Fibroblast of lung (primary cell): ENCODE data around the gene FYN. TPM values are rescaled to one million over a fixed set of nuclear protein-coding genes. Genes with fewer than 3 reads are reported as not detected.

ENCODE experiments used
- DNase-seq, 2 donors: peaks; one replicate each; pipeline versions ENCODE4 v3.0.0 to v3.0.0-alpha.2; 2010; ENCODE audit warnings: low read depth in 2 of 2
- H2AFZ ChIP-seq: 2 replicates; pipeline ENCODE4 v1.5.1; 2012; ENCODE audit warnings: low read length, control low read depth, inconsistent platforms
- H3K27ac ChIP-seq: 2 replicates; pipeline ENCODE4 v1.5.1; 2011; ENCODE audit warnings: low read length, control low read depth; ENCODE audit not compliant: insufficient read depth
- H3K27me3 ChIP-seq: 2 replicates; pipeline ENCODE4 v1.5.1; 2011; ENCODE audit warnings: mild to moderate bottlenecking, low read length; ENCODE audit not compliant: control insufficient read depth, insufficient read depth
- H3K36me3 ChIP-seq: 2 replicates; pipeline ENCODE4 v1.5.1; 2011; ENCODE audit warnings: low read length; ENCODE audit not compliant: control insufficient read depth, insufficient read depth
- H3K4me1 ChIP-seq: 2 replicates; pipeline ENCODE4 v1.5.1; 2011; ENCODE audit warnings: low read length; ENCODE audit not compliant: control insufficient read depth, insufficient read depth; ENCODE audit errors: extremely low read depth
- H3K4me2 ChIP-seq: 2 replicates; pipeline ENCODE4 v1.5.1; 2011; ENCODE audit warnings: low read length, control low read depth; ENCODE audit not compliant: insufficient read depth; ENCODE audit errors: extremely low read depth
- H3K4me3 ChIP-seq, 4 experiments: fragments of 200-600 bp in 1 of 4; sonication (generic) in 1 of 4; replicated peaks in 1 of 4; 2 replicates each; pipeline ENCODE4 v1.5.1; 2011 to 2016; ENCODE audit warnings: low read length in 4 of 4, low read depth in 3 of 4, mild to moderate bottlenecking in 3 of 4, control low read depth in 2 of 4, inconsistent platforms in 1 of 4, mixed read lengths in 1 of 4; ENCODE audit not compliant: insufficient read depth in 1 of 4; ENCODE audit errors: control extremely low read depth in 1 of 4
- H3K79me2 ChIP-seq: 2 replicates; pipeline ENCODE4 v1.5.1; 2012; ENCODE audit warnings: mild to moderate bottlenecking, low read length, inconsistent platforms; ENCODE audit not compliant: control insufficient read depth, insufficient read depth
- H3K9ac ChIP-seq: 2 replicates; pipeline ENCODE4 v1.5.1; 2011; ENCODE audit warnings: mild to moderate bottlenecking, low read length, control low read depth; ENCODE audit not compliant: insufficient read depth
- H3K9me3 ChIP-seq: 2 replicates; pipeline ENCODE4 v1.5.1; 2012; ENCODE audit warnings: low read depth, low read length; ENCODE audit not compliant: control insufficient read depth, insufficient read depth
- H4K20me1 ChIP-seq: 2 replicates; pipeline ENCODE4 v1.5.1; 2011; ENCODE audit warnings: low read length; ENCODE audit not compliant: control insufficient read depth, insufficient read depth; ENCODE audit errors: extremely low read depth
- CTCF ChIP-seq, 2 donors: IDR thresholded peaks in 1 of 2; conservative IDR thresholded peaks in 1 of 2; 1 replicate in 1 of 2; 2 replicates in 1 of 2; pipeline ENCODE4 v1.5.1; 2011 to 2012; ENCODE audit warnings: low read length in 2 of 2, control low read depth in 1 of 2, inconsistent platforms in 1 of 2, low read depth in 1 of 2, mild to moderate bottlenecking in 1 of 2
- EZH2 ChIP-seq: IDR thresholded peaks from 2 replicates; pipeline ENCODE4 v1.5.1; 2012; ENCODE audit warnings: low read length, control low read depth, mild to moderate bottlenecking; ENCODE audit errors: missing control alignments
- polyA plus RNA-seq, 2 donors: library from polyadenylated mRNA; depleted of rRNA in 1 of 2; stranded (reverse) in 1 of 2; unstranded in 1 of 2; fragments of >200 nt; gene quantifications; 2 replicates each; pipeline ENCODE4 v1.2.1, GENCODE V29; 2011 to 2012; ENCODE audit warnings: missing spikeins in 1 of 2
- total RNA-seq: library from RNA; depleted of rRNA; stranded (reverse); fragments of >200 nt; gene quantifications from 2 replicates; pipeline ENCODE4 v1.2.1, GENCODE V29; 2014

FYN gene
- total and polyA plus RNA-seq, 2 donors (not counting 1 experiment from before 2014, with no cell fraction given): 64.7 TPM

GRCh38 chr6:111623046-111623718 lies 250.1 kb downstream of the FYN start:
- Histone ChIP-seq H3K4me1 (peaks cover 10% of the 10 kb centered on the region), H2AFZ (no peak overlapping the region), H3K79me2 (no peaks in the 10 kb centered on the region), H3K27me3 (peaks cover 5% of the 10 kb centered on the region), H3K9ac (no peak overlapping the region), H4K20me1 (no peaks in the 10 kb centered on the region), H3K27ac (no peak overlapping the region), H3K9me3 (no peaks in the 10 kb centered on the region), H3K36me3 (no peaks in the 10 kb centered on the region), H3K4me3 (no peak overlapping the region), H3K4me2 (no peak overlapping the region)
- no peak for TF ChIP-seq CTCF (conservative IDR thresholded peaks at IDR 0.05 in 1 of 2, IDR thresholded peaks at IDR 0.05 in 1 of 2; ENCODE audit: low read depth in 1 of 2, low read length in 2 of 2)
- TF ChIP-seq EZH2: no peak
- no peak for DNase-seq

GRCh38 chr6:111620169-111620568 lies 253.1 kb downstream of the FYN start:
- Histone ChIP-seq H3K4me1 (peaks cover 5% of the 10 kb centered on the region), H2AFZ (no peak overlapping the region), H3K27ac (no peak overlapping the region), H3K36me3 (no peaks in the 10 kb centered on the region), H3K27me3 (peaks cover 5% of the 10 kb centered on the region), H3K9ac (no peak overlapping the region), H4K20me1 (no peaks in the 10 kb centered on the region), H3K9me3 (no peaks in the 10 kb centered on the region), H3K4me2 (no peak overlapping the region), H3K79me2 (no peaks in the 10 kb centered on the region), H3K4me3 (no peak overlapping the region)
- DNase-seq: no peak
- TF ChIP-seq EZH2: no peak
- no peak for TF ChIP-seq CTCF (conservative IDR thresholded peaks at IDR 0.05 in 1 of 2, IDR thresholded peaks at IDR 0.05 in 1 of 2; ENCODE audit: low read depth in 1 of 2, low read length in 2 of 2)

GRCh38 chr6:111618407-111618806 lies 254.8 kb downstream of the FYN start:
- peaks cover 5% of the 10 kb centered on the region for H3K27me3 ChIP-seq
- H3K4me2 ChIP-seq: no peak overlapping the region
- no peaks in the 10 kb centered on the region for H3K36me3 ChIP-seq
- no peak overlapping the region for H3K4me3 ChIP-seq
- TF ChIP-seq CTCF (conservative IDR thresholded peaks at IDR 0.05 in 1 of 2, IDR thresholded peaks at IDR 0.05 in 1 of 2; ENCODE audit: low read depth in 1 of 2, low read length in 2 of 2): no peak
- no peak for TF ChIP-seq EZH2
- H3K27ac ChIP-seq: no peak overlapping the region
- no peaks in the 10 kb centered on the region for H3K79me2 ChIP-seq
- no peaks in the 10 kb centered on the region for H3K9me3 ChIP-seq
- H2AFZ ChIP-seq: no peak overlapping the region
- no peak for DNase-seq
- no peaks in the 10 kb centered on the region for H4K20me1 ChIP-seq
- H3K4me1 ChIP-seq: no peaks in the 10 kb centered on the region
- H3K9ac ChIP-seq: no peak overlapping the region
